Thymus (tissue), 11 donors: ENCODE measurements around the gene UTF1. TPM values are rescaled to one million over a fixed set of nuclear protein-coding genes. Genes with fewer than 3 reads are reported as not detected.

ENCODE experiments used
- DNase-seq, 9 donors: peaks; one replicate each; pipeline ENCODE4 v3.0.0-alpha.2; 2013; ENCODE audit warnings: low spot score in 9 of 9, low read depth in 6 of 9, missing footprints in 1 of 9
- H3K27ac ChIP-seq, 2 donors: one replicate each; pipeline ENCODE4 v1.5.1; 2013; ENCODE audit warnings: control low read depth in 1 of 2, low read depth in 1 of 2, low read length in 1 of 2, mild to moderate bottlenecking in 1 of 2, moderate library complexity in 1 of 2
- H3K27me3 ChIP-seq, 2 donors: one replicate each; pipeline ENCODE4 v1.5.1; 2013; ENCODE audit warnings: low read length in 1 of 2; ENCODE audit not compliant: control insufficient read depth in 2 of 2, insufficient read depth in 1 of 2
- H3K36me3 ChIP-seq, 2 donors: one replicate each; pipeline ENCODE4 v1.5.1; 2013; ENCODE audit warnings: low read length in 1 of 2, mild to moderate bottlenecking in 1 of 2, moderate library complexity in 1 of 2; ENCODE audit not compliant: control insufficient read depth in 2 of 2, insufficient read depth in 2 of 2
- H3K4me1 ChIP-seq, 2 donors: one replicate each; pipeline ENCODE4 v1.5.1; 2013; ENCODE audit warnings: low read length in 2 of 2; ENCODE audit not compliant: control insufficient read depth in 2 of 2, insufficient read depth in 2 of 2
- H3K4me3 ChIP-seq, 2 donors: one replicate each; pipeline ENCODE4 v1.5.1; 2013; ENCODE audit warnings: low read length in 2 of 2, control low read depth in 1 of 2, mild to moderate bottlenecking in 1 of 2
- H3K9me3 ChIP-seq, 2 donors: one replicate each; pipeline ENCODE4 v1.5.1; 2013; ENCODE audit warnings: low read length in 1 of 2, mild to moderate bottlenecking in 1 of 2; ENCODE audit not compliant: control insufficient read depth in 2 of 2, insufficient read depth in 1 of 2
- WGBS: extraction: QIAGEN DNeasy Blood & Tissue Kit; methylation state at CpG from one replicate; pipeline ENCODE4 v1.1.7; 2013; 5-methylcytosine and 5-hydroxymethylcytosine counted together
- polyA plus RNA-seq: library from polyadenylated mRNA; stranded (reverse); fragments of 200-250 nt; gene quantifications from one replicate; pipeline ENCODE4 v1.2.3, GENCODE V29; 2013
- total RNA-seq: library from RNA; stranded (reverse); fragments of 120-200 nt; gene quantifications from one replicate; pipeline ENCODE4 v1.2.4, GENCODE V29; 2013
- donor health status: healthy.

UTF1 gene
- total and polyA plus RNA-seq, 2 donors: 0.02 TPM; not detected in 1

- Histone ChIP-seq H3K9me3 (peaks cover 0 to 1% of the 10 kb centered on the region in 2 donors), H3K36me3 (no peaks in the 10 kb centered on the region), H3K4me3 (no peak overlapping the region), H3K4me1 (no peaks in the 10 kb centered on the region), H3K27me3 (peaks cover 0 to 15% of the 10 kb centered on the region in 2 donors), H3K27ac (no peak overlapping the region)
- DNase-seq: no peak
- 96% methylated on average over 36 of the region's 36 CpGs for WGBS
Measured at GRCh38 chr10:133247681-133248333, 17.8 kb downstream of the UTF1 start.

- no peak for DNase-seq
- H3K9me3 ChIP-seq: peaks cover 0 to under 1% of the 10 kb centered on the region in 2 donors
- peaks cover 0 to 15% of the 10 kb centered on the region in 2 donors for H3K27me3 ChIP-seq
Measured at GRCh38 chr10:133248334-133248715, 18.3 kb downstream of the UTF1 start.

GRCh38 chr10:133249094-133249780 lies 19.2 kb downstream of the UTF1 start:
- Histone ChIP-seq H3K4me1 (no peaks in the 10 kb centered on the region), H3K27ac (no peak overlapping the region), H3K36me3 (no peaks in the 10 kb centered on the region), H3K4me3 (no peak overlapping the region), H3K9me3 (no peaks in the 10 kb centered on the region), H3K27me3 (peaks cover 0 to 9% of the 10 kb centered on the region in 2 donors)
- no peak for DNase-seq
- 80% methylated on average over 21 of the region's 21 CpGs for WGBS

More at GRCh38 chr10:133248334-133248715, 18.3 kb downstream of the UTF1 start:
- Histone ChIP-seq H3K4me3 (no peak overlapping the region), H3K4me1 (no peaks in the 10 kb centered on the region), H3K36me3 (no peaks in the 10 kb centered on the region), H3K27ac (no peak overlapping the region)
- 96% methylated on average over 12 of the region's 12 CpGs for WGBS

- H3K9me3 ChIP-seq: no peaks in the 10 kb centered on the region
- WGBS: 94% methylated on average over 11 of the region's 11 CpGs
- H3K27ac ChIP-seq: no peak overlapping the region
- no peak overlapping the region for H3K4me3 ChIP-seq
- no peaks in the 10 kb centered on the region for H3K4me1 ChIP-seq
- H3K27me3 ChIP-seq: peaks cover 0 to 9% of the 10 kb centered on the region in 2 donors
- no peak for DNase-seq
- H3K36me3 ChIP-seq: no peaks in the 10 kb centered on the region
Measured at GRCh38 chr10:133249975-133250754, 20.1 kb downstream of the UTF1 start.

GRCh38 chr10:133251388-133252222 lies 21.6 kb downstream of the UTF1 start:
- Histone ChIP-seq H3K9me3 (no peaks in the 10 kb centered on the region), H3K27me3 (peaks cover 0 to 19% of the 10 kb centered on the region in 2 donors), H3K27ac (no peak overlapping the region), H3K36me3 (no peaks in the 10 kb centered on the region), H3K4me1 (no peaks in the 10 kb centered on the region), H3K4me3 (no peak overlapping the region)
- DNase-seq: no peak
- WGBS: 88% methylated on average over 28 of the region's 28 CpGs

GRCh38 chr10:133252223-133252552 lies 22.2 kb downstream of the UTF1 start:
- H3K36me3 ChIP-seq: no peaks in the 10 kb centered on the region
- no peak for DNase-seq
- H3K27ac ChIP-seq: no peak overlapping the region
- no peak overlapping the region for H3K4me3 ChIP-seq
- peaks cover 0 to 24% of the 10 kb centered on the region in 2 donors for H3K27me3 ChIP-seq
- H3K9me3 ChIP-seq: no peaks in the 10 kb centered on the region
- 97% methylated on average over 12 of the region's 12 CpGs for WGBS
- H3K4me1 ChIP-seq: peaks cover 0 to 1% of the 10 kb centered on the region in 2 donors

- Histone ChIP-seq H3K27ac (no peak overlapping the region), H3K4me1 (peaks cover 12 to 14% of the 10 kb centered on the region in 2 donors), H3K27me3 (peaks cover 0 to 35% of the 10 kb centered on the region in 2 donors), H3K36me3 (no peaks in the 10 kb centered on the region), H3K4me3 (no peak overlapping the region), H3K9me3 (no peaks in the 10 kb centered on the region)
- 95% methylated on average over 22 of the region's 22 CpGs for WGBS
- DNase-seq: no peak
Measured at GRCh38 chr10:133253361-133253955, 23.4 kb downstream of the UTF1 start.

GRCh38 chr10:133254421-133255120 lies 24.6 kb downstream of the UTF1 start:
- 88% methylated on average over 13 of the region's 13 CpGs for WGBS
- Histone ChIP-seq H3K9me3 (no peaks in the 10 kb centered on the region), H3K4me3 (no peak overlapping the region), H3K4me1 (peaks cover 22 to 25% of the 10 kb centered on the region in 2 donors), H3K36me3 (no peaks in the 10 kb centered on the region), H3K27me3 (peaks cover 0 to 46% of the 10 kb centered on the region in 2 donors), H3K27ac (no peak overlapping the region)
- DNase-seq: no peak
